ENCODE results near the gene EGR2. TPM values are rescaled to one million over a fixed set of nuclear protein-coding genes. Genes with fewer than 3 reads are reported as not detected.

Gene EGR2
- 1.8 and 23.9 TPM in 2 replicates for total RNA-seq

DNA sequence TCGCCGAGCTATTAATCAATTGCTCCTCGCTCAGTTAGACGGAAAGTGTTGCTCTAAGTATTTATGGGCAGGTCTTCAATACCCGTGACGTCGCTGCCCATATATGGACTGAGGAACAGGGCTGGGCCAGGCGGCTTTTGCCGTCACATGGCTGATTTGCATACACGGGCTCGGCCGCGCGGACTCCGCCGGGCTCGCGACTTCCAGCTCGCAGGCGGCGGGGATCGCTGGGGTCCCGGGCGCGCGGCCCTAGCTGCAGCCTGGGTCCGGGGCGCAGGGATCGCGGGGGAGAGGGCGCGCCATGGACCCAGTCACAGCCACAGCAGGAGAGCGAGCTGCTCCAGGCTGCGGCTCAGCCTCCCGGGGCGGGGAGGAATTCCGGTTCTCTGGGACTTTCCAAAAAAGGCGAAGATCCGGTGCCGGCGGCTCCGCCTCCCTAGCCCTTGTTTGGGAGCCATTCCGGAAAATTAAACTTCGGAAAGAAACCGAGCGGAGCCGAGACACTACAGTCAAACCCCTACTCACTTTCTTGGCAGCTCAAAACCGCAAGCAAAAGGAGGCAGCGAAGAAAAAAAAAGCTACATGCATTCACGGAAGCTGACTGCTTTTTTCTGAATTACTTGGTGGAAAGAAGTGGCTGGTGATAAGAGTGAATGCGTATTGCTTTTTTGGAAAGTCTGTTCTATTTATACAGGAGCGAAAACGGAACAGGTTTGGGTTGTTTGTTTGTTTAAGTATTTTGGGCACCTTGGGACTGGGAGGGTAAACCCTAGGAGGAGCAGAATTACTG, at the start of gene EGR2:
TSS of gene EGR2 (minus strand) at position 36 of the 790 bp plus-strand sequence. CDS start 337 bp downstream, outside the sequence.

DNA sequence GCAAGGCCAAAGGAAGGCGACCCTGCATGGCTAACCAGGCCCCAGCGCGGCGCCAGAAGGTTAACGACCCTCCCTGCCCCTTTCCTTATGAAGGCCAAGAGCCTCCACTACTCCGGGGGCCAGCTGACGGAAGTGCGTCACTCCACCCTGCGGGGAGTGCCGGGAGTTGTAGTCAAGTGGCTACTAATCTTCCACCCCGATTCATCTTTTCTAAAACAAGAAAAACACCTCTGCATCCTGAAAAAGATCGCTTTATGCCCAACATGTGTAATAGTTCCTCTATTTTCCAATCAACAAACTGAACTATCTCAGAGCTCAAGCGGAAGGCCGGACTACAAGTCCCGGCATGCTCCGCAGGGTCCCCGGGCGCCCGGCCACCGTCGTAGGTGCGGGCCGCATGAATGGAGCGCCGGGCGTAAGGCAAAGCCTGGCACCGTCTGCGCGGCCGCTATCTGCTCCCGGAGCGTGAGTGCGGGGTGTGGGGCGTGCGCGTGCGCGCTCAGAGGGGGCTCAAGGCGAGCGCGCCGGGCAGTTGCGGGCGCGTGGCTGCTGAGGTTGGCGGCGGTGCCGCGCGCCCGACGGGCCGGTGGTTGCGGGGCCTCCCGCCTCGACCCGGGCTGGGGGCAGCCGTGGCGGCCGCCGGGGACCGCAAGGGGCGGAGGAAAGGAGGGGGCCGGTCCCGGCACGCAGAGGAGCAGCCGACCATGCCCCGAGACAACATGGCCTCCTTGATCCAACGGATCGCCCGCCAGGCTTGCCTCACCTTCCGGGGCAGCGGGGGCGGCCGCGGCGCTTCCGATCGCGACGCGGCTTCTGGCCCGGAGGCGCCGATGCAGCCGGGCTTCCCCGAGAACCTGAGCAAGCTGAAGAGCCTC, 11.6 kb downstream of the EGR2 start, which contains the start of gene ADO:
TSS of gene ADO (plus strand) at position 365 of the 875 bp plus-strand sequence. CDS start at position 705, 340 bp downstream.

Other genes with a start within 250 kb of the EGR2 start
- gene ADO, start 11.6 kb downstream of the EGR2 start, total RNA-seq, result 26.6 and 35.0 TPM in 2 replicates